Raji (cell line): ENCODE measurements around the gene PTPRD.

Experiments
- POLR2A ChIP-seq: IDR thresholded peaks from 2 replicates; pipeline ENCODE4 v1.6.1; 2011; ENCODE audit warnings: low read depth, low read length, control low read depth; ENCODE audit not compliant: insufficient read depth

The PTPRD gene

DNA sequence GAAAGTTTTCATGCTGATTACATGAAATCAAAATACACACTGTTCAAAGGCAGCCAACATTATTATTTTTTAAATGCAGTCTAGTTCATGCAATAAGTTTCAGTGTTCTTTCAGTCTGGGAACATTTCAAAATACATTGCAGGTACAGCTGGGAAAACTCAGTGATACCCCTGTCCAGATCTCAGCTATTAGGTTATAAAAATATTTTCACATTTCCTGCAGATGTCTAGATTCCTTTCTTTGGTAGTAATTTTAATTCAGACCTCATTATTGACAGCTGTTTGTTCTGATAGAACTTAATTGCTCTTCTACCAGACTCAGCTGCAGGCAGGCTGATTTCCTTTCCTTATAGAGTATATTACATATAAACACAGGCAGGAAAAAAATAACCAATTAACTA, 2256.4 kb downstream of the PTPRD start:
- TF ChIP-seq POLR2A, result no peak

DNA sequence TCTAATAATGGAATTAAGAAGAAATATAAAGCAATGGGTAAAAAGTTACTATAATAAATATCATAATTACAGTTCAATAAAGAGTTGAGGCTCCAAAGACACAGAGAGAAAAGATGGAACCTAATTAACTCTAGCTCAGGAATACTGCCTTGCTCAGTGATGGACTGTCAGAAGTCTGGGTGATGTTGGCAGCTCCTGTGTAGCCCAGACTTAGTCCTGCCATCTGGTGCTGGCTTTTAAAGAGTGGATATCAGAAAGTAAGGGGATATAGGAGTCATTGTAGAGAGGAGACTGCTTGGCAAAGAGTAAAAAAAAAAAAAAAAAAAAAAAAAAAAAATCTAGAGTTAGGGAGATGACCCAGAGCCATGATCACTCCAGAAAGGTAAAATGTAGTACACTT, 2261.4 kb downstream of the PTPRD start:
- no peak for TF ChIP-seq POLR2A

DNA sequence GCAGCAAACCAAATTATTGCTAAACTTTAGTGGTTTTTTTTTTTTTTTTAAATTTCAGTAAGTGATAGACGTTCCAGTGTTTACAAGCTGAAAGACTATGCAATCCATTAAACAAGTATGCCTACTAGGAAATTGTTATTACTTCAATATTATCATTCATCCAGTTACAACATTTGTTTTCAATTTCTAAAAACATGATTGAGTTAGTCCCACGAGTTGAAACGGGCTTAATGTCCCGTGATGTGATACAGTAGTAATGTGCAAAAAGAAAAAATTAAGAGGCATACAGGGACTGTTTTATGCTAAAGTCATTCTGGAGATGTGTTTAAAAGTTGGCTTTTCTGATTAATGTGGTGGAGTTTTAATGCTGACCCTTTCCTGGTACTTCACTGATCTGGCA, 2262.9 kb downstream of the PTPRD start:
- TF ChIP-seq POLR2A, result no peak

DNA sequence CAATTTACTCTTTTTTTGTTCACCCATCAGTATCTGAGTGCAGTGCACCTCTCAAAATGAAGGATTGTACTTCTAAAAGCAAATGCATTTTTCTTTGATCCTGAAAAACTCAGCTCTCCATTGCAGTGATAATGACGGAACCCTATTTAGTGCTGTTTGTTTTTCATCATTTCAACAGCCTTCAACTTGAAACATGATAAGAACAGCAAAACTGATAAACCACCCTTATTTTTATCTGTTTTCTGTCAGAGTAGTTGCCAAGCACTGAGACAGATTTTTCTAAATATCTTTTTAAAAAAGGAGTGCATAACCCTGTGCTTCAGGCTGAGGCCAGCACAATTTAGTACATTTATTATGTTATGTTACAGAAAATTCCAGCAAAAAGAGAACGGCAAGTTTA, 2263.4 kb downstream of the PTPRD start:
- no peak for TF ChIP-seq POLR2A

DNA sequence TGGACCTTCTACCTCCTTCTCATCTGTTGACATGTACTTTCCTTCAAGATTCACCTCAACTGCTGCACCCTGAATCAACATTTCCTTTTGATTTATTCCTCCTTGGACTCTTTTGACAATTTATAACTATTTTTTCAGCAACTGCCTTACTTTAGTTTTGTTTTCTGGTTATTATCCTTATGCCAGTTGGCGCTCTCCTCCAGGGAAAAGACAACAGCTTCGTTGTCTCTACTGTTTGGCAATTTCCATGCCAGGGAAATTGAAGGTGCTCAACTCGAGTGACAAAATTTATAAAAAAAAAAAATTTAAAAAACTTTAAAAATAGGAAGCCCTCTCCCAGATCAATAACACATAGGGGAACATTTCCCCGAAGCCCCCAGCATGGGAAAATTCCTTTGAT, 2264.0 kb downstream of the PTPRD start:
- TF ChIP-seq POLR2A, result no peak

DNA sequence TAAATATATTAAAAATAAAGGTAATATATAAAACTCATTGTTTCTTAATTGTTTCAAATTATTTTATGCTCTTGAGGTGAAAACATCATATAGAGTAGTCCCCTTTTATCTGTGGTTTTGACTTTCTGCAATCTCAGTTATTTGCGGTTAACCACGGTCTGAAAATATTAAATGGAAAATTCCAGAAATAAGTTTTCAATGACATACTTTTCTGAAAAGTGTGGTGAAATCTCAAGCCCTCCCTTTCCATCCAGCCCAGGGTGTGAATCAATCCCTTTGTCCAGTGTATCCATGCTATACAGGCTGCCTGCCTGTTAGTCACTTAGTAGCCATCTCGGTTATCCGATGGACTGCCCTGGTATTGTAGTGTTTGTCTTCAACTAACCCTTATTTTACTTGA, 2266.5 kb downstream of the PTPRD start:
- no peak for TF ChIP-seq POLR2A

DNA sequence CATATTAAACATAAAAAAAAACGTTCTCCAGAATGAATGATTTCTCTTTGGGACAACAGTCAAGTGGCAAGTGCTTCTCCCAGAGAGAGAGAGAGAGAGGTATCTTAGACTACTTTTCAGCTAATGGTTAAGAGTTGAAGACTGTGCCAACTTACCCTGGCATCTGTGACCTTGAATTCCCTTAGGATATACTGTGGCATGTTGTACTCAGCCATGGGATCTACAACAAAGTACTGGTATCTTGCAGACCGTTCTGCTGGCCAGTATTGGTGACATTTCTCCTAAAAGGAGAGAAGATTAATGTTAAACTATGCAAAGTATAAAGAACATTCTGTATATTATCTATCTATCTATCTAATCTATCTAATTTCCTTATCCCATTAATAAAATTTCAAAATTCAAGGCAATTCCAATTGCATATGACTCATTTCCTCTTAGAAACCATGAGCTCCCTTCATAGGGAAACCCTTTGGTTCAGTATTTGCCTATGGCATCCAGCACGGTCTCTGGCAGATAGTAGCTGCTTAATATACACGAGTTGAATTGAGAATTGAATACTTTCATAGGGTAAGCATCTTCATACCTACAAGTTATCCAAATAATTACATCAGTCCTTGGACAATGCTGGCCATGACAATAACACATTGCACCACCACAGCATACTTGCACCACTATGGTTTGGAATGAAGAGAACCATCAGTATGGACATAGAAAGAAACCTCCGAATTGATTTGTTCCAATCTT, 2273.9 kb downstream of the PTPRD start:
- no peak for TF ChIP-seq POLR2A

DNA sequence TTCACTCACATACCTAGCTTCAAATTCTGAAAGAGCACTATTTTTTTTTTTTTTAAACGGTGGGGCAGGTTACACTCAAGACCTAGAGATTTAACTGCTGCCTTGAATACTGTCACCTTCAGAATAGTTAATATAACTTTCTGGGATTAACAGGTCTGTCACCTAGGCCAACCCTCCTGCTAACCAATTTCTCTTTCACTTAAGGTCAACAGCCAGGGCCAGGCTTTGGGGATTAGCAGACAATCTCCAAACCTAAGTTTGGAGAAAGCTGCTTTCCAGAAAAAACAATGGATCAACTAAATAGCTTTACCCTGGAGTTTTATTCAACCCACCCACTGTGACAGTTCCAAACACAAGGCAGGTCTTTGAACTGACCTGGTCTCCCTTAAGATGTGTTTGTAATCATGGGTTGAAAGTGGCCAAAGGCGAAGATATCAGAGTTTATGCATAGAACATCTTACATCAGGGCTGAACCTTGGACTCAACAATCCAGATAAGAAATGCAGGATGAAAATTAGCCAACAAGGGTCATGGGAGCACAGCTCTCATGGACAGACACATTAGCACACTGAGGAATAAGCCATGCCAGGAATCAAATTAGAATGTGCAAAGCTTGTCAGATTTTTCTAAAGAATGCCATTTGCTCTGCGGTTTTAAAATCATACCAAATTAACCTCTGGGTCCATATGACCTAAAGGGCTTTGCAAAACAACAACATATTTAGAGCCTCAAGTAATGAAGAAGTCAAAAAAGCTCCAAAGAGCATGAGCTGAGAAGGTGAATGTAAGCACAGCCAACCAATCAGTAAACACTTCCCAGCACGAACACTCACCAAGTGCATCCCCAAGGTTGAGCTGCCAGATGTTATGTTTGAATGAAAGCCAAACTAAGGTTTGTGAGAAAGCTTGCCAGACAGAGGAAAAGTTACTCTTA, 2274.7 kb downstream of the PTPRD start:
- no peak for TF ChIP-seq POLR2A

DNA sequence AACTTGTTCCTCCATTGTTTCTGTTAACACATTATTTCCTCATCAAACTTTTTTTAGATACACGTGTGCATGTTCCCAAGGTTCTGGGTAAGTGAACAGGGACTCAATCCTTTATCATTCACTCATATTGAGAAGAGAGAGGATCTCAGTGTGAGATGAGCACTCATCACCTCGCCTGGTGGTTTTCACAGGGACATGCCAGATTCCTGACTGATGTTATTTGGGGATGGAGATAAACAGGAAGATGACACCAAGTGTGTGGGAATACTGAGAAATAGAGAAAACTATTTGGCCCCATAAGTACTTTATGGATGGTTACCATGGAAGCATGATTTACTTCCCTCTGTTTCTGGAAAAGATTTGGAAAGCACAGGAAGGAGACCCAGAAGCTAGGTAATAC, 2279.9 kb downstream of the PTPRD start:
- no peak for TF ChIP-seq POLR2A

DNA sequence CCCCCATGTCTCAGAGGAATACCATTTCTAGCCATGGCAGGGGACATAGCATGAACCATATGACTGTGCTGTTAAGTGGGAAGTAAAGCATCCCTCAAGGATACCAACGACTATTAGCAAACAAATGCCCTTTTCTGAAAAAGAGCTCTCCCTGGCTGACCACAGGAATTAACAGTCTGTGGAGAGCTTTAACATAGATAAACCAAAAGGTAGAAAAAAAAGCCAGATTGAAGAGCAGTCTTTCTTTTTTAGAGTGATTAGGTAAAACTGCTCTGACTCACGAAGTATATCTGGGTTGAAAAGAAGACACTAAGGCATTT, 2280.5 kb downstream of the PTPRD start:
- TF ChIP-seq POLR2A, result no peak

DNA sequence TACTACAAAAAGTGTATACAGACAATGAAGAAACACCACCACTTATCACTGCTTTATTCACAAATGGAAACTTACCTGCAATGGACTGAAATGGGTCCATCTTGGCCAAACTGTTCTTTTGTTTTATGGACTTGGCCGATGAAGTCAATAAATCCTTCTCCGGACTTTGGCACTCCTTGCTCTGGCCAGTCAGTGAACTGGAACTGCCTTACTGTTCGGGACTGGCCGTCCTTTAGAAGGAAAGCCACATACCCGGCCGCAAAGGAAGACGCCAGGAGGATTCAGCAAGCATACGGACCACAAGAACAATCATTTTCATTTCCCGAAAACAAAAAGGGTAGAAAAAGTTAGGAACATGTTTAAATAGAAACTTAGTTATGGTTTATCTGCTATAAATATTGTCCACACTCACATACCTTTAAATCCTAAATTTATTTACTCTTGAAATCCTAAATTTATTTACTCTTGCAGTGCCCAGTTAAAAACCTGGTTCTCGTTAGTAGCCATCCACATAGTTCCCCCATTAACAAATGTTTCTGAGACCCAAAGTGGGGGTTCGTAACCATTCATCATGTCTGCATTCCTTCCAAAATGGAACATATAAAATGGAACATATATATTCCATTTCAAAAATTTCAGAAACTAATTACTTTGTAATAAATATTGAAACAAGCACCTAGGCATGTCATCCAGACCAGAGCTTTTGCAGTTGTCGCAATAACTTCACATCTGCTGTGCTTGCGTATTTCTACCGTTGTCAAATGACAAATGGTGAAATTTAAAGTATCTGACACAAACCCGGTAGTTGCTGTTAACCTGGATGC, 2281.1 kb downstream of the PTPRD start:
- no peak for TF ChIP-seq POLR2A

DNA sequence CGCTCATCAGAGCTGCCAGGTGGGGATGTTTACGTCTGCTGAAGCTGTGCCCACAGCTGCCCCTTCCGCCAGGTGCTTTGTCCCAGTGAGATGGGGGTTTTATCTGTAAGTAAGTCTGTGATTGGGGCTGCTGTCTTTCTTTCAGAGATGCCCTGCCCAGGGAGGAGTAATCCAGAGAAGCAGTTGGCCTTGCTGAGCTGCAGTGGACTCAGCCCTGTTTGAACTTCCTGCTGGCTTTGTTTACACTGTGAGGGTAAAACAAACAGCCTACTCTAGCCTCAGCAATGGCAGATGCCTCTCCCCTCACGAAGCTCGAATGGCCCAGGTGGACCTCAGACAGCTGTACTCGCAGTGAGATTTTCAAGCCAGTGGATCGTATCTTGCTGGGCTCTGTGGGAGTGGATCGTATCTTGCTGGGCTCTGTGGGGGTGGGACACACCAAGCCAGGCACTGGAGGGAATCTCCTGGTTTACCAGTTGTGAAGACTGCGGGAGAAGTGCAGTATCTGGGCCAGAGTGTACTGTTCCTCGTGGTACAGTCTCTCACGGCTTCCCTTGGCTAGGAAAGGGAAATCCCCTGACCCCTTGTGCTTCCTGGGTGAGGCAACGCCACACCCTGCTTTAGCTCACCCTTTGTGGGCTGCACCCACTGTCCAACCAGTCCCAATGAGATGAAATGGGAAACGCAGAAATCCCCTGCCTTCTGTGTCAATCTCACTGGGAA, 2283.1 kb downstream of the PTPRD start:
- TF ChIP-seq POLR2A, result no peak

DNA sequence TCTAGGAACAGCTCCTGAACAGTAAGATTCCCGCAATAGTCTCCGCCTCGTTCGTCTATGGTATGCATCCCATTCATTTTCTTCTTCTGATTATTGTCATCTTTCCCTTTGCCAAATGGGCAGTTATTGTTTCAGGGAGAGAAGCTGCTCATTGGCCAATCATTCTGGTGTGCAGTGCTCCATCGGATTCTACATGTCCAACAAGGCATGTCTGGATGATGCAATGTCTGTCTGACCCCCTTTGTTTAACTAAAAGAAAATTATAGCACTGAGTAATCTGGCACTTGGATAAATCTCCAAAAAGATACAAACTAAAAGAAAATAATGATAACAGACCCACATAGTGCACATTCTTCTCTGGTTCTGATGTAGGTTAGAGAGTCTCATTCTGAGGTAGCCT, 2297.6 kb downstream of the PTPRD start:
- TF ChIP-seq POLR2A, result no peak

DNA sequence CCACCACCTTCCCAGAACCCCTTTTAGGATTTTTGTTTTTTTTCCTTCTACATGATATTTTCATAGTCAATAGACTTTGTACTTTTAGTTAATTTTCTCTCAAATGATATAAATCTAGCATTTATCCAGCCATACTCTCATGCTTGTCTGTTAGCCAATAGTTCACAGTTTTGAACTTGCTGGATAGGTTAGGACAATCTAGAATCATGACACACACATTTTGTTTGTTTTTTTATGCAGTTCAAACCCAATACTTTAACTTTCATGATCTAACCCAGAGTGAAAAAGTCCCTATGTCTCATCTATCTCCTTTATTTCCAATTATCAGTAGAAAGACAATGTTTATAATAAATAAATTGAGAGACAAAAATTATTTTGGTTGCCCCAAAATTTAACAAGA, 2303.5 kb downstream of the PTPRD start:
- TF ChIP-seq POLR2A, result no peak

DNA sequence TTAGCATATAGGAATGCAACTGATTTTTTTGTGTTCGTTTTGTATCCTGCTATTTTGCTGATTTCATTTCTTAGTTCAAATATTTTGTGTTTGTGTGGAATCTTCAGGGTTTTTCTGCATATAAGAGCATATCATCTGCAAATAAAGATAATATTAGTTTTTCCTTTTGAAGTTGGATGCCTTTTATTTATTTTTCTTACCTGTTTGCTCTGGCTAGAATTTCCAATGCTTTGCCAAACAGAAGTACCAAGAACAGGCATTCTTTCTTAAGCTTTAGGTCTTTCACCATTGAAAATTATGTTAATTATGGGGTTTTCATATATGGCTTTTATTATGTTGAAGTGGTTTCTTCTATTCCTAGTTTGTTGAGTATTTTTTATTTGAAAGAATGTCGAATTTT, 2308.1 kb downstream of the PTPRD start:
- no peak for TF ChIP-seq POLR2A
